GM12892 (cell line): ENCODE measurements around the gene FSCB.

Experiments used
- POLR2A ChIP-seq: IDR thresholded peaks from 2 replicates; pipeline ENCODE4 v1.6.1; 2011; ENCODE audit warnings: low read depth, low read length, control low read depth
- TAF1 ChIP-seq: IDR thresholded peaks from 2 replicates; pipeline ENCODE4 v1.6.1; 2011; ENCODE audit warnings: low read depth, mild to moderate bottlenecking, control low read depth, low read length, borderline replicate concordance

DNA sequence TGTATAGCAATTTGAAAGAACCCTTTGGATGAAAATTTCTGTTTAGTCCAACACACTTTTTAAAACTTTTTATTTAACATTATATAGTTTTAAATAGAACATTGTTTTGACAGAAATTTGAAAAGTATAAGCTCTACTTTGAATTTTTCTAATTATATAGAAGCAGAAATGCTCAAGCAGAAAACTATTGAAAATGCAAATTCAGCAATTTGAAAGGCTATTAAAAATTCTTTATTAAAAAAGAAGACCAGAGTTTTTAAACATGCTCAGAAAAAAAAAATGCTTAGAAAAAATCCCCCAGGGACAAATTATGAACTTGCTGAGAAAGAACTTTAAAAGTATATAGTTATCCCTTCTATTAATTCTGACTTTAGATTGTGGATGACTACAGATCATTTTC, 21.1 kb upstream of the FSCB start:
- TF ChIP-seq TAF1 (no peak), POLR2A (no peak)
